HG02571 (cell line): ENCODE results near the gene EPHB1.

Experiments
- ATAC-seq: cut with Tn5 transposase; IDR thresholded peaks from one replicate; pipeline ENCODE4 v1.9.1; 2021; ENCODE audit warnings: mild to moderate bottlenecking, moderate library complexity; ENCODE audit not compliant: unreplicated experiment

EPHB1 gene

DNA sequence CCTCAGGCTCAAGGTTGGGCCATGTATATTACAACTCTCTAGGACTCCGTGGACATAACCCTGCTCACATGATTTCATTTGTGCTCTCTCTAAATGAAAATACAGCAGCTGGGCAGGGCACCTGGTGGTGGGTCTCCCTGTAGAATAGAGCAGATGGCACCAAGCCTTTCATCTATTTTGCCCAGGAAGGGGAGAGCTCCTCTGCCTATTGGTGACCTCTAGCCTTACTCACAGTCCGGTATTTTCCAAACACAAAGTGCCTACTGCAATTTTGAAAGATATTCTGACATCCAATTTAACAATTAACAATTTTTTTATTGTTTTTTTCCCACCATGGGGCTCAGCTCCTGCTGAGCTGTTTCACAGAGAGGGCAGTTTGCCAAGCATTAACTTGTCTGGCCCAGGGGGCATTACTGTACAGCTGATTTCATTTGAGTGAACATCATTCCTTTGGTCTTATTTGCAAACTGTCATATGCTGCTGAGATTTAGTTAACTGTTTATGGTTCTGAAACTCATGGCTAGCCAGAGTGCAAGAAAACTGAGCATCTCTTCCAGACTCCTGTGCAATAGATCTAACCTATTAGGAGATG, 474.0 kb downstream of the EPHB1 start:
- no peak for ATAC-seq

DNA sequence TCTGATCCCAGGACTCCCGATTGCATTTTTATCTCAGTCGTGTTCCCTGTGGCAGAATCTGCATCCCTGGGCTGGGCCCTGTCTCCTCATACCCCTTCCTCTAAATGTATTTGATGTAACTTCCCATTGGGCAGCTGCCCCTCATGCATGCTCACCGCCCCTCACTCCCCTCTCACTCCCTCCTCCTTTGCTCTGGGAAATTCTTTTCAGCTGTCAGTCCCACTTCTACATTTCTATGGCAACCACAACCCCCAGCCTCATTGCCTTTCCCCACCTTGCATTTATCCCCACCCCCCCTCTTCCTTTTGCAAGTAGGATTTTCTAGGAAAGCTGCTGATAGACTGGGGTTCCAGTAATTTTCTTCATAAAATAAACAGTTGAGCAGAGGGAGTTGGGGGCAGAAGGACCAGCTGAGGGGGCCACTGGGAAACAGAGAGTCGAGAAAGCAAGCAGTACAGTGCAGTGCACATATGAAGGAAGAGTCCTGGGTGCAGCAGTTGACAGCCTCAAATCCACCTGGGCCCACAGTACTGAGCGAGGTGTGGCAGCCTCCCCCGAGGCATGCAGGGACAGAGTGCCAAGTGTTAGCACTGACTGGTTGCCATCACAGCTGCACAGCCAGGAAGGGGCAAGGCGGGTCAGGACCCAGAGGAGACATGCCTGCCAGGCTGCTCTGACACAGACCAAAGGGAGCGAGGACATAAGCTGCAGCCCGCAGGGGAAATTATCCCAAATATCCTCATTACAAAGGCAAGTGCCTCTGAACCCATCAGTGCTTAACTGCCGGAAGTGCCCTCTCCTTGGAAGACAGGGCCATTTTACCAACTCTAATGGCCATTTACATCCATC, 476.3 kb downstream of the EPHB1 start:
- ATAC-seq: no peak

GRCh38 chr3:135272026-135272669, 477.1 kb downstream of the EPHB1 start:
- no peak for ATAC-seq

GRCh38 chr3:135292162-135292561, 497.1 kb downstream of the EPHB1 start:
- ATAC-seq: no peak

DNA sequence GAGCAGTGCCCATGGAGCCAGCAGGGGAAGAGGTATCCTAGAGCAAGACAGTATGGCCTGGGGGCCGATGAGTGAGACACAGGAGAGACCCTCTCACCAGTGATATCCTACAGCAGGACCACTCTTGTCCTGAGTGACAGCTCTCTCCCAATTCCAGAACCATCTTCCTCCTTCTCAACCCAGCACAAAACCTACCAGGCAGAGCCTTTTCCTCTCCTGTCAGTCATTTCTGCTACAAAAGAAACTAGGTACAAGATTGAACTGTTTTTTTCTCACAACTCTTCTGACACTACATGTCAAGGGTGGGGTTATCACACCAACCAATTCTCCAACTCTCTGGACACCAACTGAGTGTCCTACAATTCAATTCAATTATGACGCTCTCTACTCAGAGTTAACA, 506.6 kb downstream of the EPHB1 start:
- ATAC-seq: no peak

- ATAC-seq: no peak
Measured at GRCh38 chr3:135304378-135304777, 509.3 kb downstream of the EPHB1 start.
